Cerebellar cortex (tissue), 1 donor: ENCODE data around the gene RBM17.
"Not testable (repeated sequence)": the region's sequence is repeated elsewhere in the genome, so short reads cannot be mapped to it uniquely, and the experiment has no call there.

Experiments
- DNase-seq: peaks from one replicate; pipeline ENCODE4 v3.0.0-alpha.2; 2015; ENCODE audit warnings: low spot score

RBM17 gene

GRCh38 chr10:6056411-6057135 is 32.3 kb upstream of the RBM17 start:
- DNase-seq, result no peak

- no peak for DNase-seq
These were observed 30.0 kb upstream of the RBM17 start for GRCh38 chr10:6058682-6059475.

- DNase-seq, result no peak
These were observed 29.3 kb upstream of the RBM17 start for GRCh38 chr10:6059506-6059905.

- no peak for DNase-seq
These were observed 27.8 kb upstream of the RBM17 start for GRCh38 chr10:6061056-6061455.

GRCh38 chr10:6062101-6062771 is 26.6 kb upstream of the RBM17 start, which contains the start of gene IL2RA:
Gene IL2RA, minus strand, starts transcription at chr10:6062367. Its CDS starts 216 bp downstream, at chr10:6062151.
- DNase-seq, result no peak

- no peak for DNase-seq
These were observed 24.7 kb upstream of the RBM17 start for GRCh38 chr10:6064119-6064518.

GRCh38 chr10:6064726-6065125 is 24.1 kb upstream of the RBM17 start:
- not testable (repeated sequence) for DNase-seq

GRCh38 chr10:6065406-6065805 is 23.4 kb upstream of the RBM17 start:
- DNase-seq, result no peak

- no peak for DNase-seq
These were observed 23.0 kb upstream of the RBM17 start for GRCh38 chr10:6065835-6066234.

- no peak for DNase-seq
These were observed 21.4 kb upstream of the RBM17 start for GRCh38 chr10:6067457-6067856.

GRCh38 chr10:6068006-6068405 is 20.8 kb upstream of the RBM17 start:
- DNase-seq, result no peak

- no peak for DNase-seq
These were observed 20.4 kb upstream of the RBM17 start for GRCh38 chr10:6068422-6068821.

- no peak for DNase-seq
These were observed 19.5 kb upstream of the RBM17 start for GRCh38 chr10:6069081-6069931.

- DNase-seq, result no peak
These were observed 18.2 kb upstream of the RBM17 start for GRCh38 chr10:6070660-6071059.

GRCh38 chr10:6071181-6072175 is 17.4 kb upstream of the RBM17 start:
- DNase-seq, result no peak

GRCh38 chr10:6072215-6072934 is 16.5 kb upstream of the RBM17 start:
- DNase-seq, result no peak

GRCh38 chr10:6074489-6075301 is 14.1 kb upstream of the RBM17 start:
- DNase-seq, result no peak

- no peak for DNase-seq
These were observed 11.7 kb upstream of the RBM17 start for GRCh38 chr10:6077071-6077675.

- no peak for DNase-seq
These were observed 9.8 kb upstream of the RBM17 start for GRCh38 chr10:6079044-6079443.
